Esophagus squamous epithelium (tissue), 5 donors: ENCODE results near the gene TSPAN9. TPM values are rescaled to one million over a fixed set of nuclear protein-coding genes. Genes with fewer than 3 reads are reported as not detected.

Source experiments
- DNase-seq: peaks from one replicate; lab custom pipeline; 2025; lab: John Stamatoyannopoulos, UW
- H3K27ac ChIP-seq, 4 donors: fragments of 200-600 bp; sonication (generic); one replicate each; pipeline ENCODE4 v1.5.1; 2016 to 2019; ENCODE audit warnings: mild to moderate bottlenecking in 1 of 4
- H3K27me3 ChIP-seq, 4 donors: fragments of 200-600 bp; sonication (generic); 1 replicate in 3 of 4; 2 replicates in 1 of 4; pipeline versions ENCODE4 v1.5.1 to v1.6.0; 2017 to 2021; ENCODE audit warnings: antibody characterized with exemption in 1 of 4
- H3K36me3 ChIP-seq, 3 donors: fragments of 200-600 bp; sonication (generic); one replicate each; pipeline ENCODE4 v1.5.1; 2016 to 2019
- H3K4me1 ChIP-seq, 3 donors: fragments of 200-600 bp; sonication (generic); one replicate each; pipeline ENCODE4 v1.5.1; 2017 to 2019
- H3K4me3 ChIP-seq, 4 donors: fragments of 200-600 bp; sonication (generic); 1 replicate in 3 of 4; 2 replicates in 1 of 4; pipeline ENCODE4 v1.5.1; 2016 to 2019; ENCODE audit warnings: mild to moderate bottlenecking in 2 of 4, moderate library complexity in 1 of 4
- H3K9me3 ChIP-seq, 3 donors: fragments of 200-600 bp; sonication (generic); one replicate each; pipeline ENCODE4 v1.5.1; 2016 to 2019
- POLR2A ChIP-seq, 4 donors: fragments of 450-650 bp; IDR thresholded peaks; one replicate each; pipeline ENCODE4 v1.6.1; 2017; ENCODE audit warnings: antibody characterized with exemption in 4 of 4, mild to moderate bottlenecking in 4 of 4, moderate library complexity in 3 of 4
- WGBS, 2 donors: methylation state at CpG; one replicate each; pipeline ENCODE4 v1.1.5; 2018; 5-methylcytosine and 5-hydroxymethylcytosine counted together
- intact Hi-C: fragments of 100-400 bp; cut with DNase I; formaldehyde crosslinking; loops from one replicate; pipeline ENCODE4 v1.15.0; 2022
- total RNA-seq, 4 donors: library from RNA; depleted of rRNA; stranded (reverse); fragments of >200 nt; gene quantifications; one replicate each; pipeline ENCODE4 v1.1.0, GENCODE V29; 2016
- TF ChIP-seq, protein P1 (sequence below), 6 experiments: fragments of 450-650 bp in 4 of 6; fragments of 200-600 bp in 2 of 6; sonication (generic) in 2 of 6; IDR thresholded peaks; one replicate each; pipeline ENCODE4 v1.5.1; 2016 to 2019; ENCODE audit warnings: antibody characterized with exemption in 6 of 6, mild to moderate bottlenecking in 4 of 6, moderate library complexity in 4 of 6
- donor health status: DM: yes; HTN: yes; CAD: no.

Gene TSPAN9
- total RNA-seq, 4 donors from 2014 or later: 10.6 to 23.7 (median 17.6) TPM

- Histone ChIP-seq H3K27ac (no peak overlapping the region), H3K36me3 (no peaks in the 10 kb centered on the region), H3K27me3 (peaks cover 0 to 87% (median 0%) of the 10 kb centered on the region in 4 donors), H3K4me3 (no peak overlapping the region), H3K4me1 (peaks cover 7 to 45% (median 36%) of the 10 kb centered on the region in 3 donors), H3K9me3 (no peaks in the 10 kb centered on the region)
- intact Hi-C loops: no loop called here
- 84 to 91% methylated on average over 9 to 12 of the region's 12 CpGs for WGBS, 2 donors
- DNase-seq: no peak
- TF ChIP-seq POLR2A (IDR thresholded peaks at IDR 0.05): no peak
- TF ChIP-seq, protein P1, sequence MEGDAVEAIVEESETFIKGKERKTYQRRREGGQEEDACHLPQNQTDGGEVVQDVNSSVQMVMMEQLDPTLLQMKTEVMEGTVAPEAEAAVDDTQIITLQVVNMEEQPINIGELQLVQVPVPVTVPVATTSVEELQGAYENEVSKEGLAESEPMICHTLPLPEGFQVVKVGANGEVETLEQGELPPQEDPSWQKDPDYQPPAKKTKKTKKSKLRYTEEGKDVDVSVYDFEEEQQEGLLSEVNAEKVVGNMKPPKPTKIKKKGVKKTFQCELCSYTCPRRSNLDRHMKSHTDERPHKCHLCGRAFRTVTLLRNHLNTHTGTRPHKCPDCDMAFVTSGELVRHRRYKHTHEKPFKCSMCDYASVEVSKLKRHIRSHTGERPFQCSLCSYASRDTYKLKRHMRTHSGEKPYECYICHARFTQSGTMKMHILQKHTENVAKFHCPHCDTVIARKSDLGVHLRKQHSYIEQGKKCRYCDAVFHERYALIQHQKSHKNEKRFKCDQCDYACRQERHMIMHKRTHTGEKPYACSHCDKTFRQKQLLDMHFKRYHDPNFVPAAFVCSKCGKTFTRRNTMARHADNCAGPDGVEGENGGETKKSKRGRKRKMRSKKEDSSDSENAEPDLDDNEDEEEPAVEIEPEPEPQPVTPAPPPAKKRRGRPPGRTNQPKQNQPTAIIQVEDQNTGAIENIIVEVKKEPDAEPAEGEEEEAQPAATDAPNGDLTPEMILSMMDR (IDR thresholded peaks at IDR 0.05): no peak
These were observed 239.7 kb downstream of the TSPAN9 start for GRCh38 chr12:3316776-3317480.

DNA sequence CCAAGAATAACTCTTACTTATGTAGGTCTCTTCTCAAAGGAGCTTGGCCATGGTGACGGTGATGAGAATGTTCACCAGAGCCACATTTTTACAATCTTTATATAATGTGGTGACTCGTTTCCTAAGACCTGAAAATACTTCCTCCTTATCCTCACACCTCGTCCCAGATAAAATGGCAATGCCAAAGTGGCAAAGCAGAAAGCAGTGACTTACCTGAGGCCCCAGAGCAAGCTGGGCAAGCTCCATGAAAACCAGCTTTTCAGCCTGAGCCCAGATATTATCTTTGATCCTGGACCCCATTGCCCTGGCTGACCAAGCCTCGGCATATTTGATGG, 240.3 kb downstream of the TSPAN9 start:
- no peak for TF ChIP-seq POLR2A (IDR thresholded peaks at IDR 0.05)
- TF ChIP-seq, protein P1 (IDR thresholded peaks at IDR 0.05): no peak
- 56 to 65% methylated on average over 4 of the region's 4 CpGs for WGBS, 2 donors

DNA sequence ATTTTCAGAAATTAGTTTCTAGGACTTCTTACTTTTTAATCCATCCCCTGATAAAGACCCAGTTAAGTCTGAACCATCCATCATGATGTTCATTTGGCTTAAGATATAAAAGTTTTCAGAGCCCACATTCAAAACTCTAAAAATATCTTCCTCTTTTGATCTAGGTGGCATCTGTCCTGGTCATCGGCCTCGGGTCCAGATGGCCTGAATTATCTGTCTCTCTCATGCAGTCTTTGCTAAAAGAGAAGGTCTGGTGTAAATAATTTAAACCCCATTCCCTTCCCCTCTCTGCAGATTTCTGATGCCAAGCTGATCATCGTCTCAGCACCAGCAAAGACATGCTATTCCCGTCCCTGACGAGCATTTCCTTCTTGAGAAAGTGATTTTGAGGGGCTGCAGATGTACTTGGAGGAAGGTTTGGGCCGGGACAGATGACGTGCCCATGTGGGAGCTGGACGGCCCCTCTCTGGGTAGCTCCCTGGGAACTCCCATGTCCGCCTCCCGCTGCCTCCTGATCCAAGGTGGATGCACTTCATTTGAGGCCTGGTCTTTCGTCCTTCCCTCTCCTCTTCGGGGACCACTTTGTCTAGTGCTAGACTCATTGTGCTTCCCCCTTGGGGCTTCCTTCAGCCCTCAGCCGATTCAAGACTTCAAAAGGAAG, 240.8 kb downstream of the TSPAN9 start:
- WGBS, 2 donors: 77 to 83% methylated on average over 6 to 12 of the region's 13 CpGs
- Histone ChIP-seq H3K4me3 (no peak overlapping the region), H3K9me3 (no peaks in the 10 kb centered on the region), H3K27me3 (peaks cover 0 to 84% (median 0%) of the 10 kb centered on the region in 4 donors), H3K36me3 (no peaks in the 10 kb centered on the region), H3K27ac (no peak overlapping the region), H3K4me1 (peaks cover 7 to 34% (median 30%) of the 10 kb centered on the region in 3 donors)
- intact Hi-C loops: no loop called here
- TF ChIP-seq POLR2A (IDR thresholded peaks at IDR 0.05): no peak
- TF ChIP-seq, protein P1 (IDR thresholded peaks at IDR 0.05): no peak
- DNase-seq: no peak

More for the DNA sequence above, 240.3 kb downstream of the TSPAN9 start:
- Histone ChIP-seq H3K4me1 (peaks cover 7 to 40% (median 33%) of the 10 kb centered on the region in 3 donors), H3K9me3 (no peaks in the 10 kb centered on the region), H3K36me3 (no peaks in the 10 kb centered on the region), H3K27me3 (peaks cover 0 to 86% (median 0%) of the 10 kb centered on the region in 4 donors), H3K4me3 (no peak overlapping the region), H3K27ac (no peak overlapping the region)
- DNase-seq: no peak
- intact Hi-C loops: no loop called here

GRCh38 chr12:3319723-3320492, 242.7 kb downstream of the TSPAN9 start:
- no peak for DNase-seq
- TF ChIP-seq, protein P1 (IDR thresholded peaks at IDR 0.05): no peak
- TF ChIP-seq POLR2A (IDR thresholded peaks at IDR 0.05): no peak
- 73 to 90% methylated on average over 12 to 15 of the region's 17 CpGs for WGBS, 2 donors
- Histone ChIP-seq H3K9me3 (no peaks in the 10 kb centered on the region), H3K4me3 (no peak overlapping the region), H3K4me1 (peaks cover 0 to 15% (median 11%) of the 10 kb centered on the region in 3 donors), H3K27me3 (peaks cover 0 to 87% (median 0%) of the 10 kb centered on the region in 4 donors), H3K36me3 (no peaks in the 10 kb centered on the region), H3K27ac (no peak overlapping the region)
- intact Hi-C loops: no loop called here
